Spleen (tissue), 7 donors: ENCODE results near the gene WASHC2C.
"Not testable (repeated sequence)": the region's sequence is repeated elsewhere in the genome, so short reads cannot be mapped to it uniquely, and the experiment has no call there.

Experiments used
- CTCF ChIP-seq, 11 experiments: fragments of 200-600 bp in 7 of 11; fragments of 450-650 bp in 4 of 11; sonication (generic) in 4 of 11; IDR thresholded peaks in 8 of 11; conservative IDR thresholded peaks in 3 of 11; 1 replicate in 7 of 11; 2 replicates in 4 of 11; pipeline versions ENCODE4 v1.4.0 to v1.8.0; 2016 to 2021; ENCODE audit warnings: antibody characterized with exemption in 11 of 11, inconsistent platforms in 4 of 11, mild to moderate bottlenecking in 1 of 11
- POLR2AphosphoS5 ChIP-seq, 3 donors: sonication (generic); formaldehyde crosslinking; IDR thresholded peaks; one replicate each; pipeline ENCODE4 v1.5.1; 2017; ENCODE audit warnings: antibody characterized with exemption in 3 of 3
- donor health status: DM: no; HTN: no; CAD: no; lungs with moderate emphysema.
- donor health status: DM: no; HTN: no; CAD: no.
- donor health status: DM: no; HTN: no; CAD: no.

GRCh38 chr10:45717642-45718041, 9.4 kb upstream of the WASHC2C start:
- TF ChIP-seq POLR2AphosphoS5 (IDR thresholded peaks at IDR 0.05); CTCF (IDR thresholded peaks at IDR 0.05 in 8 of 11, conservative IDR thresholded peaks at IDR 0.05 in 3 of 11): not testable (repeated sequence)
